NK-92 (cell line): Measurements from ENCODE around the gene JMJD1C.
"Not testable (repeated sequence)": the region's sequence is repeated elsewhere in the genome, so short reads cannot be mapped to it uniquely, and the experiment has no call there.

Experiments
- DNase-seq: peaks from one replicate; lab custom pipeline; 2025; ENCODE audit not compliant: unreplicated experiment; lab: John Stamatoyannopoulos, UW

The JMJD1C gene

DNA sequence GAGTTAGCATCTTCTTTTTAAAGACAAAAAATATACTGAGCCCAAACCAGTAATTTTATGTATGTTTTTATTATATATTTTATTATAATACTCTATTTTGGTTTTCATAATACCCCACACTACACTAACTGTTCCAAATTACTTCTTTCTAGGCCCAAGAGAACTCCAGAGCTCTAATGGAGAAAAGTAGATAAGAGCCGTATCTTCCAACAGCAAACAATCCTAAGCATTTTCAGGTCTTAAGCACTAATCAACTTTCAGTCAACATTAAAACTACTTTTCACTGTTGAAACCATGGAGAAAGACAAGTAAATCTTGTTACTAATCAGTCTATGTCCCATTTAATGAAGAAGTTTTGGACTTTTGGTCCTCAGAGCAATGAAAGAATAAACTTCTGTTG, 55.1 kb downstream of the JMJD1C start:
- no peak for DNase-seq

DNA sequence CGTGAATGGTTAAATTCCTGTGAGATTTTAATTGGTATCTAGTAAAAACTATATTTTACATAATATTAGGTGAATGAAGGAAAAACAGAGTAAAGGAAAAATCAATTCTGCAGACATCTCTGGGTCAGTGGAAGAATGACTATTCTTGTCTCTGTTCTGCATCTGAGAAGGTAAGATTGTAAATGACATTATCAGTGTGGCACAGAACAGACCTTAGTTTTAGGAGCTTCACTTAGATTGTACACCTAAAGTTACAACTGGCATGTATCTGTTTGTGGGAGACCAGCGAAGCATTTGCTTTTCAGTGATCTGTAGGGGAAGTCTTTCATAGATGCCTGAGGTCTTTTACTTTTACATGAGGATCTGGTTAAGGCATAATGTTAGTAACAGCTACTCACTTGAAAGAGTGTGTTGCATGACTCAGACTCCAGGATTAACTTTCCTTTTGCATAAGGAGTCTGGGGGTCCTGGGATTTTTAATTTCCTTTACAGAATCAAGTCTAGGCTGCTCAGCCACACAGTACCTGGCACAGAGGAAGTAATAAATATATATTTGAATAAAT, 56.2 kb downstream of the JMJD1C start:
- DNase-seq: no peak

DNA sequence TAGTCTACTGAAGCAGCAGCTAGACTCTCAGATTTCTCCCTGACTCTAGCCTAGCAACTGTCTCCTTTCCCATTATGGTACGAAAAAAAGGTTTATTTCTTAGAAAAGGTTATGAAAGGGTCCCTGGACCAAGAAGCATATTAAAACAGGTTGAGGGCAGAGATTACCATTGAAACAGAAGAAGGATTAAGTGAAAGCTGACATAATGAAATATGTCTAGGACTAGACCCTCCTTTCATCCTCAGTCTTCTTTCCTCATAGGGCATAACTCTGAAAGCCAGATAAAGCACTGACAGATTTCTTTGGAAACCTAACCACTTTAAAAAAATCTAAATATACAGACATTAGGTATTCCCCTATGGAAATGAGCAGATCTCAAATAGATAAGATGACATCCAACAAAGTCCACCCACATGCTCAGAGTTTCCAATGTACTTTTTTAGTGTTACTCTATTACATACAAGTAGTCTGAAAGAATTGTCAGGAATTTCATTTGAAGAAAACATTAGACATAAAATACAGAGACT, 58.6 kb downstream of the JMJD1C start:
- DNase-seq: no peak

DNA sequence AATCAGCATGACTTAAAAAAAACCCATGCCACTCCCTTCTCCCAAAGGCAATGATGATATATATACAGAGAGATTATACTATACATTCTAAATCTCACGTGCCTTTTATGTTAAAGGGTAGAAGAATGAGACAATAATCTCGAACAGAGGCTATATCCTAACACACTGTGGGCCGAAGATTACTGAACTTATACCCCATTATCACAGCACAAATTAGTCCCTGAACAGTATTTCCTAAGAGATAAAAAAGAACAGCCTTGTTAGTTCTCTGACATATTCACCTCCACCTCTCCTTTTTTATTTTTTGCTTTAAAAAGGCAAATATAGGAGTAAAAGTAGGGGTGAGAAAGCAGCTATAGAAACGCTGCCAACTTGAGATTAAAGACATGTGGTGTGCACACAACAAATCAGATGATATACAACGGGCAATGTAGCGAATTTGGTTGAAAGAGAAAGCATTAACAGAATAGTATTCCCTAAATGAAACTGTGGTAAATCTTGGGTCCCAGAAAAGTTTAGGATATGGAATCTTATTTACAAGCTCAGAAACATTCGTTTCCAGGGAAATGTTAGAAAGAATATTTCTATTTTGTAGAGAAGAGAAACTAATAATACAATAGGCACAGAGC, 69.5 kb downstream of the JMJD1C start:
- no peak for DNase-seq

DNA sequence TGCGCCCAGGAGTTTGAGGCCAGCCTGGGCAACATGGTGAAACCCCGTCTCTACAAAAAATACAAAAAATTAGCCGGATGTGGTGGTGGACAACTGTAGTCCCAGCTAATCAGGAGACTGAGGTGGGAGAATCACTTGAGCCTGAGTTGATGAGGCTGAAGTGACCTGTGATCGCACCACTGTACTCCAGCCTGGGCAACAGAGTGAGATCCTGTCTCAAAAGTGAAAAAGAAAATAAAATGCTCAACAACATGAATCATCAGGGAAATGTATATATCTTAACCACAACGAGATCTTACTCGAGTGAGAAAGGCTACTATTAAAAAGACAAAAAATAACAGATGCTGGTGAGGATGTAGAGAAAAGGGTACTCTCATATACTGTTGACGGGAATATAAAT, 72.7 kb downstream of the JMJD1C start:
- DNase-seq: no peak

DNA sequence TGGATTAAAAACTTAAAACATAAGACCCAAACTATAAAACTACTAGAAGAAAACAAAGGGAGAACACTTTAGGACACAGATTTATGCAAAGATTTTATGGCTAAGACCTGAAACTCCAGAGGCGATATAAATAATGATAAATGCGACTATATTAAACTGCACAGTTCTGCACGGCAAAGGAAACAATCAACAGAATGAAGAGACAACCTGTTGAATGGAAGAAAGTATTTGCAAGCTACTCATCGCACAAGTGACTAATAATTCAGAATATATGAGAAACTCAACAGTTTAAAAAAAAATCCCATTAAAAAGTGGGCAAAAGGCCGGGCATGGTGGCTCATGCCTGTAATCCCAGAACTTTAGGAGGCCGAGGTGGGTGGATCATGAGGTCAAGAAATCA, 73.6 kb downstream of the JMJD1C start:
- no peak for DNase-seq

DNA sequence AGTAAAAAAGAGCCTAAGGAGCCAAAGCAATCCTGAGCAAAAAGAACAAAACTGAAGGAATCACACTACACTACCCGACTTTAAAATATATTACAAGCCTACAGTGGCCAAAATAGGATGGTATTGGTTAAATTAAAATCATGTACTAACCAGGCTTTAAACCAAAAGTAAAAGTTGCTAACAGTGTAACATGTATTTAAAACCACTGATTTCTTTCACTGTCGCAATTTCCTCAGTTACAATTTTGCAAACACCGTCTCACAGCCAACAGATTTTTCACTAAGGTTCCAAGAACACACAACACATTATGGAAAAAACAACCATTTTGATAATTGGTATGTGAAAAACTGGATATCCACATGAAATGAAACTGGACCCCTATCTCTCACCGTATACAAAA, 74.0 kb downstream of the JMJD1C start:
- DNase-seq: no peak

DNA sequence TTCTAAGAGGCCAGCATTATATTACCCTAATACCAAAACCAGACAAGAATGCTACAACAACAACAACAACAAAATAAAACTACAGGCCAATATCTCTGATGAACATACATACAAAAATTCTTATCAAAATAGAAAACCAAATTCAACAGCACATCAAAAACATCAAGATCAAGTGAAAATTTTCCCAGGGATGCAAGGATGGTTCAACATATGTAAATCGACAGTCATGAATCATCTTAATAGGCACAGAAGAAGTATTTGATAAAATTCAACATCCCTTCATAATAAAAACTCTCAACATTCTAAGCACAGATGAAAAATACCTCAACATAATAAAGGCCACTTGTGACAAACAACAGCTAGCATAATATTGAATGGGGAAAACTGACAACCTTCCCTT, 75.3 kb downstream of the JMJD1C start:
- no peak for DNase-seq

DNA sequence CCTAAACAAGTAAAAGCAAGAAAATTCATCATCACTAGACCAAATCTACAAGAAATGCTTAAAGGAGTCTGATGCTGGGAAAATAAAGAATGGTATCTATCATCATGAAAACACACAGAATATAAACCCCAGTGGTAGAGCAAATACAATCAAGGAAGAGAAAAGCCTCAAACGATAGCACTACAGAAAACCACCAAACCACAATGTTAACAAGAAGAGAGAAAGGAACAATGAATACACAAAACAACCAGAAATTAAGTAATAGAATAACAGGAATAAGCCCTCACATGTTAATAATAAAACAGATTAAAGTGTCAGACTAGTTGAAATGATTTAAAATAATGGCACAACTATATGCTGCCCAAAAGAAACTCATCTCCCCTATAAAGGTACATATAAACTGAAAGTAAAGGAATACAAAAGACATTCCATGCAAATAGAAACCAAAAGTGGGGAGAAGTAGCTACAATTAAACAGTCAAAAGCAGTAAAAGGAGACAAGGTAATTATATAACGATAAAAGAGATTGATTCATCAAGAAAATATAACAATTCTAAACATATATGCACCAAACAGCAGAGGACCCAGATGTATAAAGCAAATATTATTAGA, 77.3 kb downstream of the JMJD1C start:
- DNase-seq: no peak

DNA sequence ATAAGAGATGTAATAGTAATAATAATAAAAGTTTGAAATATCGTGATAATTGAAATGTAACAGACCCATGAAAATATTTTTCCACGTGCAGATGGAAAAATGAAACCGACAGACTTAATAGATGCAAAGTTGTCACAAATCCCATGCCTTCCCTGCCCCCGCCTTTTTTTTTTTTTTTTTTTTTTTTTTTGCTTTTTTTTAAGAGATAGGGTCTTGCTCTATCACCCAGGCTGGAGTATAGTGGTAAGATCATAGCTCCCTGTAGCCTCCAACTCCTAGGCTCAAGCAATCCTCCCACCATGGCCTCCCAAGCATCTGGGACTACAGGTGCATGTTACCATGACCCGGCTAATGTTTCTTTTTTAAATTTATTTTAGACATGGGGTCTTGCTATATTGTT, 80.5 kb downstream of the JMJD1C start:
- DNase-seq: no peak

DNA sequence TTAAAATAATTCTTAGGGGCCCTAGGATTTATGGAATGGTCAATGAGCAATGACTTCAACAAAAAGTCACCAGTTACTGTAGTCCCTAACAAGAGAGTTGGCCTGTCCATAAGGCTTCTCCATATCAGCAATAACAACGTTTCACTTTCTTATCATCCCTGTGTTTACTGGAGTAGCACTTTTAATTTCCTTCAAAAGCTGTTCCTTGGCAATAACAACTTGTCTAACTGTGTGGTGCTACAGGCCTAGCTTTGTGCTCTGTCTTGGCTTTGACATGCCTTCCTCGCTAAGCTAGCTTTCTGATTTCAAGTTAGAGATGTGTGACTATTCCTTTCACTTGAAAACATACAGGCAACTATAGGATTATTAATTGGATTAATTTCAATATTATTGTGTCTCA, 81.1 kb downstream of the JMJD1C start:
- DNase-seq: no peak

DNA sequence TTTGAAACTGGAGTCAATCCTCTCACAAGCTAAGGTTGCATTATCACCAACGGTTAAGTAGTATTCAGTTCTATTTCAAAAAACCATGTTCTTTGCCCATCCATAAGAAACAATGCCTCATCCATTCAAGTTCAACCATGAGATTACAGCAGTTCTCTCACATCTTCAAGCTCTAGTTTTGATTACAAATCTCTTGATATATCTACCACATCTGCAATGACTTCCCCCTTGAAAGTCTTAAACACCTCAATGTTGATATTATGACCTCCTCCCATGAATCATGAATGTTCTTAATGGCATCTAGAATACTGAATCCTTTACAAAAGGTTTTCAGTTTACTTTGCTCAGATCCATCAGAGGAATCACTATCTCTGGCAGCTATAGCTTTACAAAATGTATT, 81.8 kb downstream of the JMJD1C start:
- DNase-seq: no peak

DNA sequence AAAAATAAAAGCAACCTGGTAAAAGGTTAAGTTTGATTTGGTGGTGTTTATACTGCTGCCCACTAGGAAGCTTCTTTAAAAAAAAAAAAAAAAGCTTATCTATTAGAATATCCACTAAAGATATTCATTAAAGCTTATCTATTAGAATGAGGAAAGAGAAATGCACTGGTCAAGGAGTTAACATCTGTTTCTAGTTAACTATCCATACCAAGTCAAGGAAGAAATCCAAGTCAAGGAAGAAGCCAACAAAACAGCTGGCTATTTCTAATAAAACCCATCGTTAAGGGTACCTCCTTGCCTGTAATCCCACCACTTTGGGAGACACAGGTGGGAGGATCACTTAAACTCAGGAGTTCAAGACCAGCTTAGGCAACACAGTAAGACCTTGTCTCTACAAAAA, 82.6 kb downstream of the JMJD1C start:
- no peak for DNase-seq

DNA sequence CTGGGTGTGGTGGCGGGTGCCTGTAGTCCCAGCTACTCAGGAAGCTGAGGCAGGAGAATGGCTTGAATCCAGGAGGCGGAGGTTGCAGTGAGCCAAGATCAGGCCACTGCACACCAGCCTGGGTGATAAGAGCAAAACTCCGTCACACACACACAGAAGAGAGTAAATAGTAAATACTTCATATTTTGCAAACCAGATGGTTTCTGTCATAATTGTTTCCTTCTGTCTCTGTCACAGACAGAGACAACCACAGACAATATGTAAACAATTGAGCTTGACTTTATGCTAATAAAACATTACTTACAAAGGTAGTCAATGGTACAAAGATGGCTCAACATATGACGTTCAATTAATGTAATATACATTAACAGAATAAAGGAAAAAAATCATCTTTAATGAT, 83.7 kb downstream of the JMJD1C start:
- no peak for DNase-seq

DNA sequence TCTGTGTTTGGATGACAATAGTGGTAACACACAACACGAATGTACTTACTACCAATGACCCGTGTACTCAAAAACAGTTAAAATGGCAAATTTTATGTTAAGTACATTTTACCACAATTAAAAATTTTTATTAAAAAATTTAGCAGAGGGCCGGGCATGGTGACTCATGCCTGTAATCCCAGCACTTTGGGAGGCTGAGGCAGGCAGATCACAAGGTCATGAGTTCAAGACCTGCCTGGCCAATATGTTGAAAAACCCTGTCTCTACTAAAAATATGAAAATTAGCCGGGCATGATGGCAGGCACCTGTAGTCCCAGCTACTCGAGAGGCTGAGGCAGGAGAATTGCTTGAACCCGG, 88.5 kb downstream of the JMJD1C start:
- DNase-seq: not testable (repeated sequence)

DNA sequence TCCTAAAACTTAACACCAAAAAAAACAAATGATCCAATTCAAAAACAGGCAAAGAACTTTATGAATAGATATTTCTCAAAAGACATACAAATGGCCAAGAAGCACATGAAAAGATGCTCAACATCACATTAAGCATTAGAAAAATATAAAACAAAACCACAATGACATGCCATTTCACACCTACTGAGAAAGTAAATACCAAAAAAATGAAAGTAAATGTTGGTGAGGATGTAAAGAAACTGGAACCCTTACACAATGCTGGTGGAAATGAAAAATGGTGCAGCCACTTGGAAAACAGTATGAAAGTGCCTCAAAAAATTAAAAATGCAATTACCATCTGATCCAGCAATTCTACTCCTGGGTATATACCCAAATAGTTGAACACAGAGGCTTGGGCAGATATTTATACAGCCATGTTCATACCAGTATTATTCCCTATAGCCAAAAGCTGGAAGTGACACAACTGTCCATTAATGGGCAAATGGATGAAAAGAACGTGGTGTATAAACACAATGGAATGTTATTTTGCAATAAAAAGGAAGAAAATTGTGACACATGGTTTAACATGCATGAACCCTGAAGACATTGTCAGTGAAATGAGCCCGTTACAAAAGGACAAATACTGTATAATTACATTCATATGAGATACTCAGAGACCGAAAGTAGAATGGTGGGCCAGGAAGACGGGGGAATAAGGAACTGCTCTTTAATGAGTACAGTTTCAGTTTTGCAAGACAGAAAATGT, 89.0 kb downstream of the JMJD1C start:
- DNase-seq: no peak

DNA sequence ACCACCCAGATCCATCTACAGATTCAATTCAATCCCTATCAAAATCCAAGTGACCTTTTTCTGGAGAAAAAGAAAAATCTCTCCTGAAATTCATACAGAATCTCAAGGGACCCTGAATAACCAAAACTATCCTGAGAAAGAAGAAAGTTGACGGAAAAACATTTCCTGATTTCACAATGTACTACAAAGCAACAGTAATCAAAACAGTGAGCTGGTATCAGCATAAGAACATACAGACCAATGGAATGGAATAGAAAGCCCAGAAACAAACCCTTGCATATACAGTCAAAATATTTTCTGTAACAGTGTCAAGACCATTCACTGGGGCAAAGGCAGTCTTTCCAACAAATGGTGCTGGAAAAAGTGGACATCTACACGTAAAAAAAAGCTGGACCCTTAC, 89.9 kb downstream of the JMJD1C start:
- no peak for DNase-seq

DNA sequence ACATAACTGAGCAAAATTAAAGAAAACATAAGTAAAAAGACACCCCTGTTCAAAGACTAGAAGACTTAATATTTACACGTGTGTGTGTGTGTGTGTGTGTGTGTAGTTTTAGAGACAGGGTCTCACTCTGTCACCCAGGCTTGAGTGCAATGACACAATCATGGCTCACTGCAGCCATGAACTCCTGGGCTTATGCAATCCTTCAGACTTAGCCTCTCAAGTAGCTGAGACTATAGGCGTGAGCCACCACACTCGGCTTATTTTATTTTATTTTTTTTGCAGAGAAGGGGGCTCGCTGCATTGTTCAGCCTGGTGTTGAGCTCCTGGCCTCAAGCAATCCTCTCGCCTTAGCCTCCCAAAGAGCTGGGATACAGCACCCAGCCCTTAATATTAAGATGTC, 90.3 kb downstream of the JMJD1C start:
- no peak for DNase-seq

DNA sequence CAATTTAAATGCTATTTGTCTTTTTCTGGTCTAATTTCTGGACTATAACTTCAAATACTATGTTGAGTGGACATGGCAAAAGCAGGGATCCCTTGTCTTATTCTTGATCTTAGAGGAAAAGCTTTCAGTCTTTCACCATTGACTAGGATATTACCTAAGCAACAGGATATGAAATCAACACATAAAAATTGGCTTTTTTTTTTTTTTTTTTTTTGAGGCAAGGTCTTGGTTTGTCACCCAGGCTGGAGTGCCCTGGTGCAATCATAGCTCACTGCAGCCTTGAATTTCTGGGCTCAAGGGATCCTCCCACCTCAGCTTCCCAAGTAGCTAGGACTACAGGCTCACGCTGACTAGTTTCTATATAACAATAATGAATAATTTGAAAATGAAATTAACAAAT, 90.8 kb downstream of the JMJD1C start:
- DNase-seq: no peak

DNA sequence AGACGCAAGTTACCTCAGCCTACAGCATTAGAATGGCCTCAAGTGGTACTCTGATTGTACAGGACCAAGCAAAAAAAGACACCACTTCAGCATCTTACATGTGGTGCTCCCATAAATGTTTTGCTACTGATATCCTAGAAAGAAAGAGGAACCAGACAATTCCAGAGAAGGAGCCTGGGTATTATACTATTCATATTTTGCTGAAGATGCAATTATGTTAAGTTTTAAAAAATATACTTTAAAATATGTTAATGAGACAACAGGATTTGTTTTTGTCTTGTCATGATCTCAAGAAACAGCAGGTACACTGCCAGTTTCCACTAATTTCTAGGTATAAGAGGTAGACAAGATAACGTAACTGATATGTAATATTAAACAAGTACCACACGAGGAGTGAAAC, 92.6 kb downstream of the JMJD1C start:
- DNase-seq: no peak

DNA sequence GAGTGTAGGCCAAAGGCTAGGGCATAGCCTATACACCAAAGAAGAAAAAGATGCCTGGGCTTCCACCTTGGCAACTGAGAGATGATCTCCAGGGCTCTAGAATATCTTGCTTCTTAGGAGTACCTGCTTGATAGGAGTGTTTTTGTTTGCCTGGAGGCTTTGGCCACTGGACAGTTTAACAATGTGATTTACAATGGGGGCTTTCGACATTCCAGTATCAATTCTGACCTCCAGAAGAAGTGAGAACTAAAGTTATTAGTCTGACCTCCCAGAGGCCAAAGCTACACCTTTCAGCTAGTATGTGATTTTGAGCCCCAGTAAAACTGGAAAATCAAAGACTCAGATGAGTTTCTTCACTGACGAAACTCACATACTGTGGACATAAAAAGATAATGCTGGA, 96.1 kb downstream of the JMJD1C start:
- DNase-seq: no peak

DNA sequence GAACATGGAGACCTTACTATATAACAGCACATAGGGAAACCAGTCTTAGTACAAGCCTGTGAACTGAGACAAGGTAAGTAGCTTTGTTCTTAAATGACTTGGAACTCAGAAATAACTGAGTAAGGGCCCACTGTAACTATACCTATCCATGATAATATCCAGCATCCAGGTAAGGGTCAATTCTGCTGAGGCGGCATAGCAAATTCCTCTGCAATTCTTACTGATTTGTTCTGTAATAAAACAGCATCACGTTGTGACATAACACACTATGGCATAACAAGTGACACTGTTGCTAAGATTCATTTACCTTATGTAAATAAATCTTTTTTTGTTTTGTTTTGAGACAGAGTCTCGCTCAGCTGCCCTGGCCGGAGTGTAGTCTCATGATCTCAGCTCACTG, 97.4 kb downstream of the JMJD1C start:
- DNase-seq: no peak
